Endometrial microvascular endothelial cells (primary cell): ENCODE data around the gene HECA. TPM values are rescaled to one million over a fixed set of nuclear protein-coding genes. Genes with fewer than 3 reads are reported as not detected.
"Not testable (repeated sequence)": the region's sequence is repeated elsewhere in the genome, so short reads cannot be mapped to it uniquely, and the experiment has no call there.

Experiments
- in situ Hi-C: cut with HindIII; loops from 2 replicates; pipeline ENCODE4 v1.10.0; 2017; ENCODE audit warnings: low sequenced_read_pairs, low pct_unique_long_range_greater_than_20kb; ENCODE audit errors: inconsistent ontology term
- total RNA-seq: library from RNA; depleted of rRNA; stranded (reverse); fragments of >200 nt; gene quantifications from one replicate; pipeline ENCODE4 v1.2.3, GENCODE V29; 2015; ENCODE audit errors: inconsistent ontology term

The HECA gene
- total RNA-seq, 1 donor from 2014 or later = 12.8 TPM

- in situ Hi-C loops = no loop called here
These were observed 21.2 kb downstream of the HECA start for GRCh38 chr6:139156102-139156501.

GRCh38 chr6:139156551-139156950, 21.7 kb downstream of the HECA start:
- in situ Hi-C loops = no loop called here

- in situ Hi-C loops = not testable (repeated sequence)
These were observed 22.2 kb downstream of the HECA start for GRCh38 chr6:139157086-139157485.

GRCh38 chr6:139159016-139159415, 24.1 kb downstream of the HECA start:
- in situ Hi-C loops = no loop called here

GRCh38 chr6:139161169-139161568, 26.3 kb downstream of the HECA start:
- in situ Hi-C loops = no loop called here

- in situ Hi-C loops = no loop called here
These were observed 27.0 kb downstream of the HECA start for GRCh38 chr6:139161817-139162284.

GRCh38 chr6:139164001-139164400, 29.1 kb downstream of the HECA start:
- in situ Hi-C loops = no loop called here

- in situ Hi-C loops = no loop called here
These were observed 30.4 kb downstream of the HECA start for GRCh38 chr6:139165324-139165723.

- in situ Hi-C loops = no loop called here
These were observed 31.5 kb downstream of the HECA start for GRCh38 chr6:139166238-139166955.

GRCh38 chr6:139166956-139167313, 32.1 kb downstream of the HECA start:
- in situ Hi-C loops = no loop called here

- in situ Hi-C loops = no loop called here
These were observed 37.3 kb downstream of the HECA start for GRCh38 chr6:139172151-139172550.

GRCh38 chr6:139172567-139172966, 37.7 kb downstream of the HECA start:
- in situ Hi-C loops = no loop called here

GRCh38 chr6:139173172-139173571, 38.3 kb downstream of the HECA start:
- in situ Hi-C loops = no loop called here

- in situ Hi-C loops = no loop called here
These were observed 38.9 kb downstream of the HECA start for GRCh38 chr6:139173822-139174221.

GRCh38 chr6:139174961-139175360, 40.1 kb downstream of the HECA start:
- in situ Hi-C loops = no loop called here

- in situ Hi-C loops = no loop called here
These were observed 40.6 kb downstream of the HECA start for GRCh38 chr6:139175389-139175948.

GRCh38 chr6:139181236-139181635, 46.4 kb downstream of the HECA start:
- in situ Hi-C loops = no loop called here

GRCh38 chr6:139184047-139184446, 49.2 kb downstream of the HECA start:
- in situ Hi-C loops = no loop called here

- in situ Hi-C loops = no loop called here
These were observed 49.6 kb downstream of the HECA start for GRCh38 chr6:139184459-139184858.

GRCh38 chr6:139186242-139186641, 51.4 kb downstream of the HECA start:
- in situ Hi-C loops = no loop called here

GRCh38 chr6:139186692-139187091, 51.8 kb downstream of the HECA start:
- in situ Hi-C loops = no loop called here
